ENCODE data around the gene PRM1.
A peak's percentile ranks its signal among the peaks of the same experiment; 100 is the strongest.

PRM1 gene

GRCh38 chr16:11268921-11269375 lies 12.2 kb downstream of the PRM1 start, which contains the start of gene TNP2:
TSS of gene TNP2 (minus strand) at chr16:11269325. CDS start at chr16:11269262, 63 bp downstream.
- H3K23ac ChIP-seq (ENCODE audit: low read length in 2 of 2): no peak within 1 kb of the TSS
- H3K14ac ChIP-seq (ENCODE audit: low read length in 2 of 2): no peak within 1 kb of the TSS
- H2BK15ac ChIP-seq (ENCODE audit: low read depth, poor library complexity, severe bottlenecking): peak within 1 kb of the TSS; percentile 29
- no peak for DNase-seq
- 98% methylated on average over 9 of the region's 11 CpGs for WGBS
- H3K9ac ChIP-seq (ENCODE audit: low read length): no peak within 1 kb of the TSS
- no peak within 1 kb of the TSS for H3K4me3 ChIP-seq (ENCODE audit: insufficient read depth in 1 of 2, low read depth in 1 of 2, low read length in 2 of 2)
- no peak within 1 kb of the TSS for H2BK12ac ChIP-seq (ENCODE audit: low read length in 2 of 2)
- H2BK5ac ChIP-seq (ENCODE audit: low read depth, low read length, poor library complexity, severe bottlenecking): no peak within 1 kb of the TSS
- no peaks in the 10 kb centered on the region for H3K79me1 ChIP-seq (replicated peaks; ENCODE audit: low read length, poor library complexity, severe bottlenecking)
- no peak within 1 kb of the TSS for H3K4ac ChIP-seq (ENCODE audit: low read depth in 1 of 2, low read length in 2 of 2)
- H3K18ac ChIP-seq (ENCODE audit: low read depth in 1 of 2, low read length in 2 of 2): no peak within 1 kb of the TSS
- peak within 1 kb of the TSS; percentile 10 for H2AK5ac ChIP-seq (ENCODE audit: low read length, severe bottlenecking)
- H2BK120ac ChIP-seq (ENCODE audit: low read depth, low read length): no peak within 1 kb of the TSS
- no peaks in the 10 kb centered on the region for H3K36me3 ChIP-seq (ENCODE audit: control insufficient read depth in 1 of 2, insufficient read depth in 2 of 2, low read depth in 1 of 2, low read length in 2 of 2)
- H3K4me1 ChIP-seq (ENCODE audit: control insufficient read depth, insufficient read depth, low read depth, low read length): peaks cover 4% of the 10 kb centered on the region
- H4K91ac ChIP-seq (ENCODE audit: low read length): no peak within 1 kb of the TSS
- H3K4me2 ChIP-seq (ENCODE audit: low read length, poor library complexity, severe bottlenecking): no peak within 1 kb of the TSS
- H4K8ac ChIP-seq (ENCODE audit: low read length): no peak within 1 kb of the TSS
- H3K9me3 ChIP-seq (ENCODE audit: control insufficient read depth, low read length): no peaks in the 10 kb centered on the region
- peaks cover 0 to 26% of the 10 kb centered on the region in 2 experiments for H3K27me3 ChIP-seq (ENCODE audit: control insufficient read depth in 1 of 2, insufficient read depth in 1 of 2, low read length in 2 of 2)
- H3K27ac ChIP-seq (ENCODE audit: low read length, poor library complexity, severe bottlenecking): no peak within 1 kb of the TSS
- no peak within 1 kb of the TSS for H2AFZ ChIP-seq (ENCODE audit: low read depth, low read length)

GRCh38 chr16:11265124-11265523 lies 16.0 kb downstream of the PRM1 start:
- no peak overlapping the region for H2BK12ac ChIP-seq (ENCODE audit: low read length in 2 of 2)
- no peak overlapping the region for H3K14ac ChIP-seq (ENCODE audit: low read length in 2 of 2)
- no peak overlapping the region for H3K4me2 ChIP-seq (ENCODE audit: low read length, poor library complexity, severe bottlenecking)
- H2BK5ac ChIP-seq (ENCODE audit: low read depth, low read length, poor library complexity, severe bottlenecking): no peak overlapping the region
- H2BK15ac ChIP-seq (ENCODE audit: low read depth, poor library complexity, severe bottlenecking): no peak overlapping the region
- H3K27ac ChIP-seq (ENCODE audit: low read length, poor library complexity, severe bottlenecking): no peak overlapping the region
- H2BK120ac ChIP-seq (ENCODE audit: low read depth, low read length): no peak overlapping the region
- DNase-seq: no peak
- no peak overlapping the region for H3K4ac ChIP-seq (ENCODE audit: low read depth in 1 of 2, low read length in 2 of 2)
- no peaks in the 10 kb centered on the region for H3K79me1 ChIP-seq (replicated peaks; ENCODE audit: low read length, poor library complexity, severe bottlenecking)
- H3K9me3 ChIP-seq (ENCODE audit: control insufficient read depth, low read length): no peaks in the 10 kb centered on the region
- no peak overlapping the region for H2AK5ac ChIP-seq (ENCODE audit: low read length, severe bottlenecking)
- H3K27me3 ChIP-seq (ENCODE audit: control insufficient read depth in 1 of 2, insufficient read depth in 1 of 2, low read length in 2 of 2): peaks cover 0 to 27% of the 10 kb centered on the region in 2 experiments
- H4K8ac ChIP-seq (ENCODE audit: low read length): no peak overlapping the region
- H3K23ac ChIP-seq (ENCODE audit: low read length in 2 of 2): no peak overlapping the region
- H2AFZ ChIP-seq (ENCODE audit: low read depth, low read length): no peak overlapping the region
- no peaks in the 10 kb centered on the region for H3K36me3 ChIP-seq (ENCODE audit: control insufficient read depth in 1 of 2, insufficient read depth in 2 of 2, low read depth in 1 of 2, low read length in 2 of 2)
- no peak overlapping the region for H3K9ac ChIP-seq (ENCODE audit: low read length)
- H3K18ac ChIP-seq (ENCODE audit: low read depth in 1 of 2, low read length in 2 of 2): no peak overlapping the region
- no peak overlapping the region for H3K4me3 ChIP-seq (ENCODE audit: insufficient read depth in 1 of 2, low read depth in 1 of 2, low read length in 2 of 2)
- WGBS: 90% methylated on average over 7 of the region's 7 CpGs
- H4K91ac ChIP-seq (ENCODE audit: low read length): no peak overlapping the region
- peaks cover 3% of the 10 kb centered on the region for H3K4me1 ChIP-seq (ENCODE audit: control insufficient read depth, insufficient read depth, low read depth, low read length)

- Histone ChIP-seq H2AFZ (ENCODE audit: low read depth, low read length) (no peak overlapping the region), H3K9ac (ENCODE audit: low read length) (no peak overlapping the region), H3K4me3 (ENCODE audit: insufficient read depth in 1 of 2, low read depth in 1 of 2, low read length in 2 of 2) (no peak overlapping the region), H3K36me3 (ENCODE audit: control insufficient read depth in 1 of 2, insufficient read depth in 2 of 2, low read depth in 1 of 2, low read length in 2 of 2) (no peaks in the 10 kb centered on the region), H2BK15ac (ENCODE audit: low read depth, poor library complexity, severe bottlenecking) (no peak overlapping the region), H2BK120ac (ENCODE audit: low read depth, low read length) (no peak overlapping the region), H3K18ac (ENCODE audit: low read depth in 1 of 2, low read length in 2 of 2) (no peak overlapping the region), H3K4ac (ENCODE audit: low read depth in 1 of 2, low read length in 2 of 2) (no peak overlapping the region), H2BK12ac (ENCODE audit: low read length in 2 of 2) (no peak overlapping the region), H3K23ac (ENCODE audit: low read length in 2 of 2) (no peak overlapping the region), H3K4me2 (ENCODE audit: low read length, poor library complexity, severe bottlenecking) (no peak overlapping the region), H3K4me1 (ENCODE audit: control insufficient read depth, insufficient read depth, low read depth, low read length) (peaks cover 3% of the 10 kb centered on the region), H3K27me3 (ENCODE audit: control insufficient read depth in 1 of 2, insufficient read depth in 1 of 2, low read length in 2 of 2) (peaks cover 0 to 29% of the 10 kb centered on the region in 2 experiments), H3K9me3 (ENCODE audit: control insufficient read depth, low read length) (no peaks in the 10 kb centered on the region), H3K27ac (ENCODE audit: low read length, poor library complexity, severe bottlenecking) (no peak overlapping the region), H4K91ac (ENCODE audit: low read length) (no peak overlapping the region), H3K14ac (ENCODE audit: low read length in 2 of 2) (no peak overlapping the region), H4K8ac (ENCODE audit: low read length) (no peak overlapping the region), H2BK5ac (ENCODE audit: low read depth, low read length, poor library complexity, severe bottlenecking) (no peak overlapping the region), H2AK5ac (ENCODE audit: low read length, severe bottlenecking) (no peak overlapping the region), H3K79me1 (replicated peaks; ENCODE audit: low read length, poor library complexity, severe bottlenecking) (no peaks in the 10 kb centered on the region)
- DNase-seq: no peak
- WGBS: 79% methylated on average over 5 of the region's 9 CpGs
Measured at GRCh38 chr16:11264155-11264832, 16.8 kb downstream of the PRM1 start.

DNA sequence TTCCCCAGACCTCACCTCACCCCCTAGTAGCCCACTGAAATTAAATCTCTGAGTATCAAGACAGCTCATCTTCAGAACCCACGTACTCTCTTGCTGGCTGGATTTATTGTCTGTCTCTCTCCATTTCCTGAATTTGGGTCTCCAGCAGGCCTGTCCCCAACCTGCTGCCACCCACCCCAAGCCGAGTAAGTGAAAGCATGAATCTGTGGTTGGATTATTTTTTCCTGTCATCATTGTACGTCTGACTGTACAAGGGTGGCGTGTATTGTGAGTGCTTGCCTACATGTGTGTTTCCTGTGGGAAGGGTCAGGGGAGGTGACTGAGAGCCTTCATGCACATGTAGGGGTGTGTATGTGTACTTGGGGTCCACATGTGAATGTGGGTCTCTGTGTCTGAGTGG lies 17.4 kb downstream of the PRM1 start:
- Histone ChIP-seq H2AK5ac (ENCODE audit: low read length, severe bottlenecking) (no peak overlapping the region), H3K9ac (ENCODE audit: low read length) (no peak overlapping the region), H3K4me2 (ENCODE audit: low read length, poor library complexity, severe bottlenecking) (no peak overlapping the region), H2BK12ac (ENCODE audit: low read length in 2 of 2) (no peak overlapping the region), H2BK5ac (ENCODE audit: low read depth, low read length, poor library complexity, severe bottlenecking) (no peak overlapping the region), H3K4me3 (ENCODE audit: insufficient read depth in 1 of 2, low read depth in 1 of 2, low read length in 2 of 2) (no peak overlapping the region), H2BK120ac (ENCODE audit: low read depth, low read length) (no peak overlapping the region), H3K36me3 (ENCODE audit: control insufficient read depth in 1 of 2, insufficient read depth in 2 of 2, low read depth in 1 of 2, low read length in 2 of 2) (no peaks in the 10 kb centered on the region), H3K4ac (ENCODE audit: low read depth in 1 of 2, low read length in 2 of 2) (no peak overlapping the region), H4K8ac (ENCODE audit: low read length) (no peak overlapping the region), H3K9me3 (ENCODE audit: control insufficient read depth, low read length) (no peaks in the 10 kb centered on the region), H2AFZ (ENCODE audit: low read depth, low read length) (no peak overlapping the region), H4K91ac (ENCODE audit: low read length) (no peak overlapping the region), H3K18ac (ENCODE audit: low read depth in 1 of 2, low read length in 2 of 2) (no peak overlapping the region), H3K14ac (ENCODE audit: low read length in 2 of 2) (no peak overlapping the region), H3K79me1 (replicated peaks; ENCODE audit: low read length, poor library complexity, severe bottlenecking) (no peaks in the 10 kb centered on the region), H3K27ac (ENCODE audit: low read length, poor library complexity, severe bottlenecking) (no peak overlapping the region), H2BK15ac (ENCODE audit: low read depth, poor library complexity, severe bottlenecking) (no peak overlapping the region), H3K23ac (ENCODE audit: low read length in 2 of 2) (no peak overlapping the region), H3K27me3 (ENCODE audit: control insufficient read depth in 1 of 2, insufficient read depth in 1 of 2, low read length in 2 of 2) (peaks cover 0 to 27% of the 10 kb centered on the region in 2 experiments), H3K4me1 (ENCODE audit: control insufficient read depth, insufficient read depth, low read depth, low read length) (peaks cover 6% of the 10 kb centered on the region)
- DNase-seq: no peak
- 75% methylated on average over 4 of the region's 4 CpGs for WGBS

All from mesenchymal stem cell (in vitro differentiated cells and primary cell).